H4 (cell line): Measurements from ENCODE around the gene CKS2. TPM values are rescaled to one million over a fixed set of nuclear protein-coding genes. Genes with fewer than 3 reads are reported as not detected.
A peak's percentile ranks its signal among the peaks of the same experiment; 100 is the strongest.
"Not testable (repeated sequence)": the region's sequence is repeated elsewhere in the genome, so short reads cannot be mapped to it uniquely, and the experiment has no call there.

Experiments
- DNase-seq: peaks from one replicate; pipeline ENCODE4 v3.0.0-alpha.2; 2015; ENCODE audit warnings: low spot score
- total RNA-seq: library from RNA; depleted of rRNA; stranded (reverse); fragments of >200 nt; shearing (Covaris generic); gene quantifications from 2 replicates; pipeline ENCODE4 v1.2.3, GENCODE V29; 2014

The CKS2 gene
- total RNA-seq, 1 experiment from 2014 or later = 581 TPM

GRCh38 chr9:89311346-89312221 is 589 bp downstream of the CKS2 start:
- DNase-seq = no peak

GRCh38 chr9:89312222-89312571 is 1.2 kb downstream of the CKS2 start:
- DNase-seq = no peak

- no peak for DNase-seq
Observed at GRCh38 chr9:89313842-89314241, 2.8 kb downstream of the CKS2 start.

GRCh38 chr9:89314955-89315354 is 4.0 kb downstream of the CKS2 start:
- no peak for DNase-seq

GRCh38 chr9:89315482-89315881 is 4.5 kb downstream of the CKS2 start:
- no peak for DNase-seq

GRCh38 chr9:89317282-89317681 is 6.3 kb downstream of the CKS2 start:
- no peak for DNase-seq

- peak; percentile 91 for DNase-seq
Observed at GRCh38 chr9:89318123-89319014, 7.4 kb downstream of the CKS2 start, which contains the start of gene SECISBP2. Gene SECISBP2, plus strand, starts transcription at chr9:89318500. Its CDS starts 77 bp downstream, at chr9:89318577.

- no peak for DNase-seq
Observed at GRCh38 chr9:89319015-89319905, 8.3 kb downstream of the CKS2 start.

- DNase-seq = no peak
Observed at GRCh38 chr9:89323390-89323789, 12.4 kb downstream of the CKS2 start.

- DNase-seq = no peak
Observed at GRCh38 chr9:89325733-89326132, 14.7 kb downstream of the CKS2 start.

- DNase-seq = peak; percentile 53
Observed at GRCh38 chr9:89328064-89328463, 17.1 kb downstream of the CKS2 start.

- no peak for DNase-seq
Observed at GRCh38 chr9:89329917-89330316, 18.9 kb downstream of the CKS2 start.

- DNase-seq = no peak
Observed at GRCh38 chr9:89330513-89330912, 19.5 kb downstream of the CKS2 start.

- DNase-seq = no peak
Observed at GRCh38 chr9:89339807-89340206, 28.8 kb downstream of the CKS2 start.

GRCh38 chr9:89340332-89340731 is 29.3 kb downstream of the CKS2 start:
- no peak for DNase-seq

GRCh38 chr9:89342213-89342612 is 31.2 kb downstream of the CKS2 start:
- no peak for DNase-seq

GRCh38 chr9:89342948-89343347 is 32.0 kb downstream of the CKS2 start:
- no peak for DNase-seq

GRCh38 chr9:89343812-89344211 is 32.8 kb downstream of the CKS2 start:
- DNase-seq = not testable (repeated sequence)

- no peak for DNase-seq
Observed at GRCh38 chr9:89345476-89345875, 34.5 kb downstream of the CKS2 start.

GRCh38 chr9:89346696-89347095 is 35.7 kb downstream of the CKS2 start:
- no peak for DNase-seq

- no peak for DNase-seq
Observed at GRCh38 chr9:89347651-89348050, 36.7 kb downstream of the CKS2 start.

GRCh38 chr9:89349607-89350006 is 38.6 kb downstream of the CKS2 start:
- DNase-seq = no peak
